ENCODE results near the gene ACVRL1.

Gene ACVRL1

DNA sequence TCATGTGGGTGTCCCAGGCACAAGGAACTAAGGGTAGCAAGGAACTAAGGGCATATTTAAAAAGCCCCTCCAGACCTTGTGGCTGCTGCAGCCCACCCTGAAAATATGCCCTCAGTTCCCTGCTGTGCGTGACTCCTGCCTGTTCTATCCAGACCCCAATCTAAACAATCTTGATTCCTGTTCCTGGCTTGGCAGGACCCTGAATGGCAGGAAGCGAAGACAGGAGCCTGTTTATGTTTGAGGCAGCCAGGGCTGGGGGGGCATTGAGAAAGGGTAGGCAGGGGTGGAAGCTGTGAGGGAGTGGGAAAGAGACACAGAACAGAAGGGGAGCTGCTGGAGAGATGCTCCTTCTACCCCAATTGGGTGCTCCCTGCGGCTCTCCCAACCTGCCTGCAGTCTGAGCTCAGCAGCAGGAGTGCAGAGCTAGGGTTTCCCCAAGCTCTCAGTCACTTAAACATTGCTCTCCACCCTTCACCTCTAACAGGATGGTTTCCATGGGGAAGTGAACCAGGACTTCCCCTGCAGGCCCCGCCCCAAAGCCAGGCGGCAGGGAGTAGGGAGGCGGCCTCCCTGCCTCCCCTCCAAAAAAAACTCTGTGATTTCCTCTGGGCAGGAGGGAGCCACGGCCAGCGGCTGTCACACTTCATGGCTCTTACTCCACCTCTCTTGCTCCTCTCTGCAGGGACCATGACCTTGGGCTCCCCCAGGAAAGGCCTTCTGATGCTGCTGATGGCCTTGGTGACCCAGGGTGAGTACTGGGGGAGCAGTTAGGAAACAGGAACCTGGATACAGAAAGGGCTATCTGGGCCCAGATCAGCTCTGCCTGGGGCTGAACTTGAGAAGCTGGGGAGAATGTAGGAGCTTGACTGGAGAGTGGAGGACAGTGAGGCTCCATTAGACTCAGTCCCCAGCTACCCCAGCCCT, 4.7 kb downstream of the ACVRL1 start:
- TF ChIP-seq, protein P1, sequence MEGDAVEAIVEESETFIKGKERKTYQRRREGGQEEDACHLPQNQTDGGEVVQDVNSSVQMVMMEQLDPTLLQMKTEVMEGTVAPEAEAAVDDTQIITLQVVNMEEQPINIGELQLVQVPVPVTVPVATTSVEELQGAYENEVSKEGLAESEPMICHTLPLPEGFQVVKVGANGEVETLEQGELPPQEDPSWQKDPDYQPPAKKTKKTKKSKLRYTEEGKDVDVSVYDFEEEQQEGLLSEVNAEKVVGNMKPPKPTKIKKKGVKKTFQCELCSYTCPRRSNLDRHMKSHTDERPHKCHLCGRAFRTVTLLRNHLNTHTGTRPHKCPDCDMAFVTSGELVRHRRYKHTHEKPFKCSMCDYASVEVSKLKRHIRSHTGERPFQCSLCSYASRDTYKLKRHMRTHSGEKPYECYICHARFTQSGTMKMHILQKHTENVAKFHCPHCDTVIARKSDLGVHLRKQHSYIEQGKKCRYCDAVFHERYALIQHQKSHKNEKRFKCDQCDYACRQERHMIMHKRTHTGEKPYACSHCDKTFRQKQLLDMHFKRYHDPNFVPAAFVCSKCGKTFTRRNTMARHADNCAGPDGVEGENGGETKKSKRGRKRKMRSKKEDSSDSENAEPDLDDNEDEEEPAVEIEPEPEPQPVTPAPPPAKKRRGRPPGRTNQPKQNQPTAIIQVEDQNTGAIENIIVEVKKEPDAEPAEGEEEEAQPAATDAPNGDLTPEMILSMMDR (IDR thresholded peaks at IDR 0.05) = no peak
- no peak overlapping the region for H3K4me3 ChIP-seq (ENCODE audit: low read depth in 1 of 2, low read length in 1 of 2)
- no peaks in the 10 kb centered on the region for H3K36me3 ChIP-seq
- peaks cover 45% of the 10 kb centered on the region for H3K27me3 ChIP-seq
- peaks cover 0 to 2% of the 10 kb centered on the region in 2 experiments for H3K4me1 ChIP-seq (ENCODE audit: control insufficient read depth in 1 of 2, insufficient read depth in 1 of 2, low read depth in 1 of 2, low read length in 1 of 2)
- no peaks in the 10 kb centered on the region for H3K9me3 ChIP-seq
- H3K27ac ChIP-seq = no peak overlapping the region

DNA sequence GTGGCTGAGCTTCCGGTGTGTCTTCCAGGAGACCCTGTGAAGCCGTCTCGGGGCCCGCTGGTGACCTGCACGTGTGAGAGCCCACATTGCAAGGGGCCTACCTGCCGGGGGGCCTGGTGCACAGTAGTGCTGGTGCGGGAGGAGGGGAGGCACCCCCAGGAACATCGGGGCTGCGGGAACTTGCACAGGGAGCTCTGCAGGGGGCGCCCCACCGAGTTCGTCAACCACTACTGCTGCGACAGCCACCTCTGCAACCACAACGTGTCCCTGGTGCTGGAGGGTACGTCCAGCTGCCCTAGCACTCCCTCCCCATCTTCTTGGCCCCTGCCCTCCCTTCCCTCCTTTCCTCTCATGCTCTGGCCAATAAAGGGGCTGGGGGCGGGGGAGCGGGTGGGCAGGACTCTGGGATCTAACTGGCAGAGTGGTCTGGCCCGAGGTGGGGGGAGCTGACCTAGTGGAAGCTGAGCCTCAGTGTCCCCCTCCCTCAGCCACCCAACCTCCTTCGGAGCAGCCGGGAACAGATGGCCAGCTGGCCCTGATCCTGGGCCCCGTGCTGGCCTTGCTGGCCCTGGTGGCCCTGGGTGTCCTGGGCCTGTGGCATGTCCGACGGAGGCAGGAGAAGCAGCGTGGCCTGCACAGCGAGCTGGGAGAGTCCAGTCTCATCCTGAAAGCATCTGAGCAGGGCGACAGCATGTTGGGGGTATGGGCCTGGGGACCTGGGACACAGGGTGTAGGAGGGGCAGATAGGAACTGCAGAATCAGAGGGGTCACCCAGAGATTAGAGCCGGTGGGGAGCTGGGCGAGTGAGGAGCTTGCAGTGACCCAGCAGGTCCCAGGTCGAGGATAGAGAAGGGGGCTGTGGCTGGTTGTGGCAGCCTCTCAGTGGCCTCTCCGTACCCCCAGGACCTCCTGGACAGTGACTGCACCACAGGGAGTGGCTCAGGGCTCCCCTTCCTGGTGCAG, 6.0 kb downstream of the ACVRL1 start:
- TF ChIP-seq, protein P1 (IDR thresholded peaks at IDR 0.05) = no peak
- Histone ChIP-seq H3K9me3 (no peaks in the 10 kb centered on the region), H3K27me3 (peaks cover 32% of the 10 kb centered on the region), H3K4me1 (ENCODE audit: control insufficient read depth in 1 of 2, insufficient read depth in 1 of 2, low read depth in 1 of 2, low read length in 1 of 2) (no peaks in the 10 kb centered on the region), H3K27ac (no peak overlapping the region), H3K4me3 (ENCODE audit: low read depth in 1 of 2, low read length in 1 of 2) (no peak overlapping the region), H3K36me3 (no peaks in the 10 kb centered on the region)

DNA sequence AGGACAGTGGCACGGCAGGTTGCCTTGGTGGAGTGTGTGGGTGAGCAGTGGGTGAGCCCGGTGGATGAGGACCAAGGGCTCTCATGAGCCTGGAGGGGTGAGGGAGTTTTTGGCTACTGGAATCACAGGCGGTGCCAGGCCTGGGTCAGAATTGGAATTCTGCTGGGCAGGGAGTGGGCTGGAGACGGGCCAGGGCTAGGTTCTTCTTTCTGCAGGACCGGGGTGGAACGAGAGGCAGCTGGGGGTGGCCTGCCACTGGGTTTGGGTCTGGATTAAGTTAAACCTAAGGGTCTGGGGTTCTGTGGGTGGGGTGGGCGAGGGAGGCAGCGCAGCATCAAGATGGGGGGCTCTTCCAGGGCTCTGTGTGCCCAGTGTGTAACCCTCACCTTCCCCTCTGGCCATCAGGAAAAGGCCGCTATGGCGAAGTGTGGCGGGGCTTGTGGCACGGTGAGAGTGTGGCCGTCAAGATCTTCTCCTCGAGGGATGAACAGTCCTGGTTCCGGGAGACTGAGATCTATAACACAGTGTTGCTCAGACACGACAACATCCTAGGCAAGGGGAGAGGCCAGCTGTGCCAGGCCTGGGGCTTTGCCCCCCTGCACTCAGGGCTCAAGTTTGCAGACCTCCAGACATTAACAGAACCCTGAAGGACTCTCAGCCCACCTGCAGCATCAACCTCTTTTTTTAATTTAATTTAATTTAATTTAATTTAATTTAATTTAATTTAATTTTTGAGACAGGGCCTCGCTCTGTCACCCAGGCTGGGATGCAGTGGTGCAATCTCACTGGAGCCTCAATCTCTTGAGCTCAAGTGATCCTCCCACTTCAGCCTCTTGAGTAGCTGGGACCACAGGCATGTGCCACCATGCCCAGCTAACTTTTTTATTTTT, 7.0 kb downstream of the ACVRL1 start:
- H3K27ac ChIP-seq = no peak overlapping the region
- TF ChIP-seq, protein P1 (IDR thresholded peaks at IDR 0.05) = no peak
- H3K27me3 ChIP-seq = peaks cover 23% of the 10 kb centered on the region
- no peaks in the 10 kb centered on the region for H3K9me3 ChIP-seq
- H3K4me1 ChIP-seq (ENCODE audit: control insufficient read depth in 1 of 2, insufficient read depth in 1 of 2, low read depth in 1 of 2, low read length in 1 of 2) = no peaks in the 10 kb centered on the region
- H3K36me3 ChIP-seq = no peaks in the 10 kb centered on the region
- no peak overlapping the region for H3K4me3 ChIP-seq (ENCODE audit: low read depth in 1 of 2, low read length in 1 of 2)

DNA sequence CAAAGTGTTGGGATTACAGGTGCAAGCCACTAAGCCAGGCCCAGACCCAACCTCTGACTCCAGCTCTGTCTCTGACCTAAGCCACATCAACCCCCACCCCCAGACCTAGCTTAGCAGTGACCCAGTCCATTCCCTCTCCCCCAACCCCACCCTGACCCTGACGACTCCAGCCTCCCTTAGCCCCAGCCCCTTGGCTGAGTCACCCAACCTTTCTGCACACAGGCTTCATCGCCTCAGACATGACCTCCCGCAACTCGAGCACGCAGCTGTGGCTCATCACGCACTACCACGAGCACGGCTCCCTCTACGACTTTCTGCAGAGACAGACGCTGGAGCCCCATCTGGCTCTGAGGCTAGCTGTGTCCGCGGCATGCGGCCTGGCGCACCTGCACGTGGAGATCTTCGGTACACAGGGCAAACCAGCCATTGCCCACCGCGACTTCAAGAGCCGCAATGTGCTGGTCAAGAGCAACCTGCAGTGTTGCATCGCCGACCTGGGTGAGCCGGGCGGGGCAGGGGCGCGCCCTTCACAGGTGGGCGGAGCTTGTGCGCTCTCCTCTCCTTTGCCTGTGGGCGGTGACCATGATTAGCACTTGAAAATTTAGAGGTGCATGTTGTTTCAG, 7.8 kb downstream of the ACVRL1 start:
- H3K27me3 ChIP-seq = peaks cover 15% of the 10 kb centered on the region
- TF ChIP-seq, protein P1 (IDR thresholded peaks at IDR 0.05) = no peak

More for the DNA sequence above, 7.8 kb downstream of the ACVRL1 start:
- Histone ChIP-seq H3K27ac (no peak overlapping the region), H3K9me3 (no peaks in the 10 kb centered on the region), H3K36me3 (no peaks in the 10 kb centered on the region), H3K4me3 (ENCODE audit: low read depth in 1 of 2, low read length in 1 of 2) (no peak overlapping the region), H3K4me1 (ENCODE audit: control insufficient read depth in 1 of 2, insufficient read depth in 1 of 2, low read depth in 1 of 2, low read length in 1 of 2) (no peaks in the 10 kb centered on the region)
